GM19239 (cell line): ENCODE results near the gene CCDC180.

Experiments used
- DNase-seq: peaks from one replicate; pipeline ENCODE4 v3.0.0; 2011; ENCODE audit warnings: low spot score; ENCODE audit not compliant: insufficient read length
- FAIRE-seq: peaks from 2 replicates; lab custom pipeline; 2011; peaks lifted over from hg19 to GRCh38; lab: Jason Lieb, UNC

Gene CCDC180

DNA sequence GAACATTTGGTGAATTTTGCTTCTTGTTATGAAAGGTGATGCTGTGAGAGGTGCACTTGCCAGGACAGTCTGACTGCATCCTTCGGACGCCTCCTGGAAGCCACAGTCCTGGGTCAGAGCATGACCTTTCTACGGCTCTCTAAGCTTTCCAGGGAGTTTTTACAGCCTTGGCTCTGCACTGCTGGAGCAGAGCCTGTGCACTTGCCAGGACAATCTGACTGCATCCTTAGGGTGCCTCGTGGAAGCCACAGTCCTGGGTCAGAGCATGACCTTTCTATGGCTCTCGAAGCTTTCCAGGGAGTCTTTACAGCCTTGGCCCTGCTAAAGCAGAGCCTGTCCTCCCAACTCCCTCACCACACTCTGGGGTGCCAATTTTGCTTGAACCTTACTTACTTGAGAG is 49.6 kb downstream of the CCDC180 start:
- DNase-seq (no peak), FAIRE-seq (no peak)
